GM06990 (cell line): ENCODE data around the gene PTH1R.

ENCODE experiments used
- DNase-seq: peaks from one replicate; pipeline ENCODE4 v3.0.0-alpha.2; 2011; ENCODE audit not compliant: insufficient read length; ENCODE audit errors: extremely low read depth
- H3K27me3 ChIP-seq: replicated peaks from 2 replicates; pipeline ENCODE4 v1.6.0; 2011; ENCODE audit warnings: low read length; ENCODE audit not compliant: control insufficient read depth, insufficient read depth
- H3K36me3 ChIP-seq: 2 replicates; pipeline ENCODE4 v1.5.1; 2011; ENCODE audit warnings: low read length; ENCODE audit not compliant: control insufficient read depth, insufficient read depth
- H3K4me3 ChIP-seq: replicated peaks from 2 replicates; pipeline ENCODE4 v1.5.1; 2011; ENCODE audit warnings: low read depth, mild to moderate bottlenecking, control low read depth, low read length
- TF ChIP-seq, protein P1 (sequence below): IDR thresholded peaks from 2 replicates; pipeline ENCODE4 v1.5.1; 2011; ENCODE audit warnings: low read length, control low read depth, mild to moderate bottlenecking, inconsistent platforms; ENCODE audit not compliant: insufficient read depth, poor library complexity, severe bottlenecking

The PTH1R gene

DNA sequence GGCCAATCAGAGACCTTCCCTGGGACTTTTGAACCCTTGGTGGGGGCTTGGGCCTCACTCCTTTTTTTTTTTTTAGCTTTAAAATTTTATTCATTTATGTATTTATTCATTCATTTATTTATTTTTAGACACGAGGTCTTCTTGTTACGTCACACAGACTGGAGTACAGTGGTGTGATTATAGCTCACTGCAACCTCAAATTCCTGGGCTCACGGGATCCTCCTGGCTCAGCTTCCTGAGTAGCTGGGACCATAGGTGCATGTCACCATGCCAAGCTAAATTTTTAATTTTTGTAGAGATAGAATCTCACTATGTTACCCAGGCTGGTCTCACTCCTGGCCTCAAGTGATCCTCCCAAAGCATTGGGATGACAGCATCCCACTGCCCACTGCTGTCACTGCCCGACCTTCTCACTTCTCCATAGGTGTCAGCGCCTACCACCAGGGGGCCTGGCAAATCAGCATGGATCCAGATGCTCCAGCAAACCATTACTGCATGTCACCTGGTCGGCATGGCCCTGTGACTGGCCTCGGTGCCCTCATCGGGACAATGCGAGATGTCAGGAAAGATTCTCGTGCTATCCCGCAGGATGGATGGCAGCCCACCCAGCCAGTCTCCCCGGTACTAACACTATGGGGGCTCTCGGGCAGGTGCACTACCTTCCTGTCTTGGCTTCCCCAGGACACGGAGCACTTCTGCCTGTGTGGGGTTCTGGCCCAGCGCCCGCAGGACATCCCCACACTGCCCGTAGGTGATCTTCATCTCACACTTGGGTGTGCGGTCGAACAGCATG is 17.3 kb upstream of the PTH1R start:
- TF ChIP-seq, protein P1, sequence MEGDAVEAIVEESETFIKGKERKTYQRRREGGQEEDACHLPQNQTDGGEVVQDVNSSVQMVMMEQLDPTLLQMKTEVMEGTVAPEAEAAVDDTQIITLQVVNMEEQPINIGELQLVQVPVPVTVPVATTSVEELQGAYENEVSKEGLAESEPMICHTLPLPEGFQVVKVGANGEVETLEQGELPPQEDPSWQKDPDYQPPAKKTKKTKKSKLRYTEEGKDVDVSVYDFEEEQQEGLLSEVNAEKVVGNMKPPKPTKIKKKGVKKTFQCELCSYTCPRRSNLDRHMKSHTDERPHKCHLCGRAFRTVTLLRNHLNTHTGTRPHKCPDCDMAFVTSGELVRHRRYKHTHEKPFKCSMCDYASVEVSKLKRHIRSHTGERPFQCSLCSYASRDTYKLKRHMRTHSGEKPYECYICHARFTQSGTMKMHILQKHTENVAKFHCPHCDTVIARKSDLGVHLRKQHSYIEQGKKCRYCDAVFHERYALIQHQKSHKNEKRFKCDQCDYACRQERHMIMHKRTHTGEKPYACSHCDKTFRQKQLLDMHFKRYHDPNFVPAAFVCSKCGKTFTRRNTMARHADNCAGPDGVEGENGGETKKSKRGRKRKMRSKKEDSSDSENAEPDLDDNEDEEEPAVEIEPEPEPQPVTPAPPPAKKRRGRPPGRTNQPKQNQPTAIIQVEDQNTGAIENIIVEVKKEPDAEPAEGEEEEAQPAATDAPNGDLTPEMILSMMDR, result peak; percentile 62
- H3K27me3 ChIP-seq, result no peaks in the 10 kb centered on the region; the same call in 1 of the 2 replicates
- no peak for DNase-seq
- no peaks in the 10 kb centered on the region for H3K36me3 ChIP-seq
- H3K4me3 ChIP-seq, result no peak overlapping the region

DNA sequence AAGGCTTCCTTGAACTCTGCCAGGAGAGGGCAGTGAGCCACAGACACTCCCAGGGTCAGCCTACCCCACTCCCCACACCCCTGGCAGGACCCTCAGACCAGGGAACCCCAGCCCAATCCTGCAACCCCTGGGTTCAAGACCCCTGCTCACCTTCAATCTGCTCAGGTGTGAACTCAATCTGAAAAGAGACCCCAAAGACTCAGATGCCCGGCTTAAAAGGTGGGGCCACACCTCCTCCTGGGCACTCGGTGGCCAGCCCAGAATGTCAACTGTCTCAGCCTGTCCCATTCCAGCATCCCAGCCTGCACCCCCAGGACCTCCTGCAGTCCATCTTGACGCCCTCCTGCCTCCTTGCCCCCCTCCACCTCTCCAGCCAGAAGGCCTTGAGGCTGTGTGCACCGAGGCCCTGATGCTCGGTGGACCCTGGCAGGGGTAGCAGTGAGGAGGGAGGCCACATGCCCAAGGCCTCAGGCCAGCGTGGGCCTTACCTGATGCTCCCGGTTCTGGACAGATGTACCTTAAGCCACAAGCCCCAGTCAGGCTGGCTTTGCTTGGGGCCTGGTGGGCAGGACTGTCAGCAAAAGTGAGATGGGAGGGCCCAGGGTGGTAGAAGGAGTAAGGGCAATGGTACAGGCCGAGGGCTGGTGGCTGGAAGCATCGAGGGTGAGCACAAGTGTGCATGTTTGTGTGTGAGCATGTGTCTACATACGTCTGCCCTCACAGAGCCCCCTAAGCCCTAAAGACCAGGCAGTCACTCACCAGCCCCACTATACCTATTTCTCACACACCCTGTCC is 16.5 kb upstream of the PTH1R start:
- TF ChIP-seq, protein P1, result no peak
- DNase-seq, result no peak

DNA sequence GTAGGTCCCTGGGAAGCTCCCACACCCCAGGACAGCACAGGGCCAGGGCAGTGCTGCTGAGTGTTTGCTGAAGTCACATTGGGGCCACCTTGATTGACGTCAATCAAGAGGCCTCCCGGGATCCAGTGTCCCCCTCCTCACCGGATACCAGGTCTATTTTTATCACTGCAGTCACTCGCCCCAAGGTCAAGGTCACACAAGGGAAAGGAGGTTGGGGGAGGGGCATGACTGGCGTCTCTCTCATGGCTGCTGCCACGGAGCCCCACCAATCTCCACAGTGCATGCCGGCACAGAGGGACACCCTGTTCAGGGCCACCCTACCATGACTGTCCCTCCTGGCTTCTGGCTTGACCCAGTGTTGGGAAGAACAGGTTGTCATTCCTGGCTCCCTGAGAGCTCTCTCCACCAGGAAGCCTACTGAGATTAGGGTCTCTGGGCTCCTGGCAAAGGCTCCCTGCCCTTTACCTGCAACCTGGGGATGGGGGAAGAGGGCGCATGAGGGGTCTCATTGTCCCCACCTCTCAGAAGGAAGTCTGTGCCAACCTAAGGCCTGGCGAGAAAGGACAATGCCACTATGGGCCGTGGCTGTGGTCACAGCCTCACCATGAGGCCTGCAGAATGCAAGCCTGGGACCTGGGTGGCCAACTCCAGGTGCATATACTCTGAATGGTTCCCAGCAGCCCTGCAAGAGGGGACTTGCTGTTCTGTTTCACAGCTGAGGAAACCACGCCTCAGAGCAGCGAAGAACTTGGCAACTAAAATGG is 15.7 kb upstream of the PTH1R start:
- Histone ChIP-seq H3K27me3 (no peaks in the 10 kb centered on the region; the same call in 1 of the 2 replicates), H3K36me3 (no peaks in the 10 kb centered on the region), H3K4me3 (no peak overlapping the region)
- TF ChIP-seq, protein P1, result no peak
- DNase-seq, result no peak

More for the DNA sequence above, 16.5 kb upstream of the PTH1R start:
- H3K4me3 ChIP-seq, result no peak overlapping the region
- no peaks in the 10 kb centered on the region for H3K36me3 ChIP-seq
- no peaks in the 10 kb centered on the region; the same call in 1 of the 2 replicates for H3K27me3 ChIP-seq

DNA sequence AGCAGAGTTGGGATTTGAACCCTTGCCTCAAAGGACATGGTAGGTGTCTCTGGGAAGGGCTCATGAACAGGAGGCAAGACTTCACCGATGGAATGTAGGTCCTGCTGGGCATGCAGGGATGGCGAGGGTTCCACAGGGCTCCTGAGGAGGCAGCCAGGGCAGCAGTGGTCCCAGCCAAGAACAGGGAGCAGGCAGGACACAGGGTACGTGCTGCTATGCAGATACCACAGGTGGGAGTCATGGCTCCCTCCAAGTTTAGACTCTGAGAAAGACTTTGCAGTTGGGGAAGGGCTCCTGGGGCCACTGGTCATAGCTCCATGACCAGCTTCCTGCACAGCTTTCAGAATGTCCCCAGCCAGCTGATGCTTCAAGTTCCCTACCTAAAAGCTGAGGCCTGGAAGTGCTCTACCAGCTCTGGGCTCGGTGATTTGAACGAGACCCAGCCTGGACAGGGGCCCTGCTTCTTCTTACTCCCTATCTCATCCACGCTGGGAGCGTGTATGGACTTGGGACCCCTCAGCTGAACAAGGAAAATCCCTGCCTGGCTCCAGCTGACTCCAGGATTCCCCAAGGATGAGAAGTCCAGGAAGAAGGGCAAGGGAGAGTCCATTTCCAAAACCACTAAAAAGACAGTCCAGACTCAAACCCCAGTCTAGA is 15.0 kb upstream of the PTH1R start:
- Histone ChIP-seq H3K4me3 (no peak overlapping the region), H3K27me3 (no peaks in the 10 kb centered on the region; the same call in 1 of the 2 replicates), H3K36me3 (no peaks in the 10 kb centered on the region)
- DNase-seq, result no peak
- TF ChIP-seq, protein P1, result no peak

DNA sequence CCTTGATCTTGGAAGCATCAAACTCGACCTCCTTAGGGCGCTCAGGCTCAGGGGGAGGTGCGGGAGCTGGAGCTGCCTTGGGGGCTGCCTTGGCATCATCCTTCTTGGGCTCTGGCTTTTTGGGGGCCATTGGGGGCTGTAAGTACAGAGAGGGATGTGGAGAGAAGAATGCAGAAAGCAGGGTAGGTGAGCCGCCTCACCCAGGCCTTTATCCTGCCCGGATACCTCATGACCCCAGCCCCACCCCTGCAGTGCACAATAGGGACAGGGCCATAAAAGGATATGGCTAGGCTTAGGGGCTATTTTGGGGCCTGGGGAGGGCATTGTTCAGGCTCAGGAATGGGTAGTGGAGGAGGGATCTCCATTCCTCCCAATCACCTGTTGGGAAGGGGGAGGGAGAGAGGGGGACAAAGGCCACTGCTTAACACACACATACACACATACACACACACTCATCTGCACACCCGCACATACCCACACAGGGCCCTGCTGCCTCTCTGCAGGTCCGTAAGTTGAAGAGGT is 14.2 kb upstream of the PTH1R start, which contains the start of gene MYL3:
MYL3 (minus strand) TSS at position 184 of the 522 bp plus-strand sequence; CDS start at position 130, 54 bp downstream.
- Histone ChIP-seq H3K27me3 (no peaks in the 10 kb centered on the region; the same call in 1 of the 2 replicates), H3K36me3 (no peaks in the 10 kb centered on the region), H3K4me3 (no peak within 1 kb of the TSS)
- DNase-seq, result no peak
- TF ChIP-seq, protein P1, result no peak
